GM19372 (cell line): Measurements from ENCODE around the gene RTKN.
"Not testable (repeated sequence)": the region's sequence is repeated elsewhere in the genome, so short reads cannot be mapped to it uniquely, and the experiment has no call there.

Experiments
- ATAC-seq: cut with Tn5 transposase; IDR thresholded peaks from one replicate; pipeline ENCODE4 v1.9.1; 2021; ENCODE audit warnings: mild to moderate bottlenecking, low read depth, moderate library complexity; ENCODE audit not compliant: unreplicated experiment

Gene RTKN, protein sequence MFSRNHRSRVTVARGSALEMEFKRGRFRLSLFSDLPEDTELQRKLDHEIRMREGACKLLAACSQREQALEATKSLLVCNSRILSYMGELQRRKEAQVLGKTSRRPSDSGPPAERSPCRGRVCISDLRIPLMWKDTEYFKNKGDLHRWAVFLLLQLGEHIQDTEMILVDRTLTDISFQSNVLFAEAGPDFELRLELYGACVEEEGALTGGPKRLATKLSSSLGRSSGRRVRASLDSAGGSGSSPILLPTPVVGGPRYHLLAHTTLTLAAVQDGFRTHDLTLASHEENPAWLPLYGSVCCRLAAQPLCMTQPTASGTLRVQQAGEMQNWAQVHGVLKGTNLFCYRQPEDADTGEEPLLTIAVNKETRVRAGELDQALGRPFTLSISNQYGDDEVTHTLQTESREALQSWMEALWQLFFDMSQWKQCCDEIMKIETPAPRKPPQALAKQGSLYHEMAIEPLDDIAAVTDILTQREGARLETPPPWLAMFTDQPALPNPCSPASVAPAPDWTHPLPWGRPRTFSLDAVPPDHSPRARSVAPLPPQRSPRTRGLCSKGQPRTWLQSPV

DNA sequence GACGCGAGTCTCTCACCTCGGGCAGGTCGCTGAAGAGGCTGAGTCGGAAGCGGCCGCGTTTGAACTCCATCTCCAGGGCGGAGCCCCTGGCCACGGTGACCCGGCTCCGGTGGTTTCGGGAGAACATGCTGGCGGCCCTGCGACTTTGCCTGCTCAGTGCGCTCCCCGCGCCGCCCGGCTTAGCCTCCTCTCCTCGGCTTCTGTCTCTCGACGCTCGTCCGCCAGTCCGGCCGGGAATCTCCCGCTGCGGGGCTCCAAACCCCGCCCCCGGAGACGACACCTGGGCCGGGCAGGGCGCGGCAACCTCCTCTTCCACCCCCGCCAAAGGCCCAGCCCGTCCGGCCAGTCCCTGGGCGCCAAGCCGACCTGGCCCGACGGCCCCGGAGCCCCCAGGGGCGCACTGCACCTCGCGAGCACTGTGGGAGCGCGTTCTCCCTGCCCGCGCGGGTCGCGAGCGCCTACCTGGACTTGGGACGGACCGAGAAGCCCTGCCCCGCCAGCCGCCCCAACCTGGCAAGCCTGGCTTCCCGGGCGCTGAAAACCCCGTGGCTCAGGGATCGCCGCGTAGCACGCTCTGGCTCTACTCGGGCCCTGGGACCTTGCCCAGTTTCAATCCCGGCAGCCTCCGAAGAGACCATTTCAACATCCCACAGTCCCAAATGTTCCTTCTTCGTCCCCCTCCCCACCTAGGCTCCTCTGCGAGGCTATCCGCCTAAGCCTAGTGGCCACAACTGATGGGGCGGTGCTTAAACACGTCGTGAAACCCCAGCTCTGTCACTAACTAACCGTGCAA, at the start of gene RTKN:
Gene RTKN (minus strand): TSS at position 248 of the 793 bp plus-strand sequence. CDS start 121 bp downstream, at position 127.
- ATAC-seq, result peak; percentile 55

GRCh38 chr2:74489906-74490305, 48.2 kb upstream of the RTKN start:
- ATAC-seq, result no peak

GRCh38 chr2:74488643-74489481, 47.1 kb upstream of the RTKN start:
- no peak for ATAC-seq

GRCh38 chr2:74486141-74486540, 44.4 kb upstream of the RTKN start:
- ATAC-seq, result no peak

DNA sequence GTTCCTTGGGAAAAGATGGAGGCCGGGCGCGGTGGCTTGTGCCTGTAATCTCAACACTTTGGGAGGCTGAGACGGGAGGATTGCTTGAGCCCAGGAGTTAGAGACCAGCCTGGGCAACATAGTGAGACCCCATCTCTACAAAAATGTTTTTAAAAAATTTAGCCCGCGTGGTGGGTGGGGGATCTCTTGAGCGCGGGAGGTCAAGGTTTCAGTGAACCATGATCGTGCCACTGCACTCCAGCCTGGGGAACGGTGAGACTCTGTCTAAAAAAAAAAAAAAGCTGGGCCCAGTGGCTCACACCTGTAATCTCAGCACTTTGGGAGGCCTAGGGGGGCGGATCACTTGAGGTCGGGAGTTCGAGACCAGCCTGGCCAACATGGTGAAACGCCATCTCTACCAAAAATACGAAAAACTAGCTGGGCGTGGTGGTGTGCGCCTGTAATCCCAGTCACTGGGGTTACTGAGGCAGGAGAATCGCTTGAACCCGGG, 42.0 kb upstream of the RTKN start:
- ATAC-seq, result not testable (repeated sequence)

DNA sequence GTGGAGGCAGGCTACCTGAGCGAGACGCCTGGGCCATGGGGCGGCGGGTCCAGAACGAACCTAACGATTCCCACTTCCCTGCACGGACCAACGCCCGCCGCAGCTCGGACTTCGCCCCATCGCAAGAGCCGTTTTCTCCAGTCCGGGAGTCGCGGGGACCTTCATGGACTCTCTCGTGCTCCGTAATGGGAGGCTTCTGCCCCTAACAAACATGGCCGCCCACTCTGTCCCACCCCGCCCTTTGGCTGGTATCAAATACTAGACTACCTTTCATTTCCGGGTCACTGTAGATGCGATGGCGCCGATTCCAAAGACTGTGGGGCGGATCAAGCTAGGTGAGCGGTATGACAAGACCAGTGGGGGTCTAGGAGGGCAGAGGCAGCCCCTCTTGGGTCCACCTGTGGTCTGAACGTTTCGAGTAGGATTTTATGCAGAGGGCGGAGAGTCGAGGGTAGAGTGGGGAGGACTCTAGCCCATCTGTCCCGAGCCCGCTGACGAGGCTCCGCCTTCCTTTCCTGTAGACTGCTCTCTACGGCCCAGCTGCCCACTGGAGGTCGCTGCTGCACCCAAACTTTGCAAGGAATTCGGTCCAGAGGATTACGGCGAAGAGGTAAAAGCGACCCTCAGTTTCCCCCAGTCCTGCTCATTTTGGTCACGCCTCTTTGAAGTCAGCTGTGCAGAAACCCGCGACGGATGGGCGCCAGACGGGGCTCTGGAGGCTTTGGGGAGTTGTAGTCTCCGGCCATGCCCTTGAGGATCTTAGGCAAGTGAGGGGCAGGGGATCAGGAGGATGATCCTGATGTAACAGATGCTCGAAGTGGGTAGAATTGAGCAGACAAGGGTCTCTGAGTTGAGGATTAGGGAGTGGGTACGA, 41.3 kb upstream of the RTKN start, which contains the start of the genes CCDC142 and TTC31:
Gene CCDC142 (minus strand): TSS at position 198 of the 874 bp plus-strand sequence. CDS start 161 bp downstream, at position 37.
Gene TTC31 (plus strand): TSS at position 281 of the 874 bp plus-strand sequence. CDS start 15 bp downstream, at position 296.
- peak; percentile 82 for ATAC-seq

GRCh38 chr2:74481961-74482800, 40.4 kb upstream of the RTKN start:
- peak; percentile 50 for ATAC-seq

DNA sequence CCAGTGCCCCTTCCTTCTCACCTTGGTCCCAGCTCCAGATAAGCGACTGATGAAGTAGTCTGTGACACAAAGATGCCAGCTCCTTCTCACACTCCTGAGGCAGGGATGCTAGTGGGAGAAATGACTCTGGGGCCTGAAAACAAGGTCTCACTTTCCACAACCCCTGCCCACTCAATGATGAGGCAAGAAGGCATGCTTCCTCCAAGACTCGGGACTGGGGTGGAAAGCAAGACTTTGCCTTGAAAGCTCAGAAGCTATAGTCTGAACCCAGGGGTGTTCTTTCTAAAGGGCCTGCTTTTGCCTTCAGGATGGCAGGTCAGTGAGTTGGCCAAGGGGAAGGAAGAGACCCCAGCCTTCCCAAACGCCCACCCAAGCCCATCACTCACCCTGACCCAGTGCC, 39.7 kb upstream of the RTKN start:
- ATAC-seq, result no peak

- no peak for ATAC-seq
Measured at GRCh38 chr2:74474899-74475298, 33.2 kb upstream of the RTKN start.

GRCh38 chr2:74474481-74474880, 32.7 kb upstream of the RTKN start:
- ATAC-seq, result no peak

DNA sequence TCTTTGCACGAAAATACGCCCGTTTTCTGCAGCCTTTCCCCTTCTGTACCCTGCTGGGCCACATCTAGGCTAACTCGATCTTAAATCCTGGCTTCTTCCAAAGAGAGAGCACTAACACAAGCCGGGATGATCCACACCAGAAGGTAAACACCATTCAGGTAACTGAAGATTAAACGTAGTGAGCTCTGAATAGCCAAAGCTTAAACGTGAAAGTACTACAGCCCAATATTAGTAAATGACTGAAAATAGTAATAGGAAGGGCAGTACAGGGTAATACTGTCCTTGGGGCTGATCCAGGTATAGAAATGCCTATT, 31.2 kb upstream of the RTKN start:
- no peak for ATAC-seq

GRCh38 chr2:74472086-74472944, 30.6 kb upstream of the RTKN start, which contains the start of gene MRPL53:
MRPL53 (minus strand) TSS chr2:74472680; CDS start chr2:74472660, 20 bp downstream.
- ATAC-seq, result peak; percentile 87

GRCh38 chr2:74471332-74472065, 29.8 kb upstream of the RTKN start:
- no peak for ATAC-seq

- not testable (repeated sequence) for ATAC-seq
Measured at GRCh38 chr2:74470742-74471141, 29.0 kb upstream of the RTKN start.

DNA sequence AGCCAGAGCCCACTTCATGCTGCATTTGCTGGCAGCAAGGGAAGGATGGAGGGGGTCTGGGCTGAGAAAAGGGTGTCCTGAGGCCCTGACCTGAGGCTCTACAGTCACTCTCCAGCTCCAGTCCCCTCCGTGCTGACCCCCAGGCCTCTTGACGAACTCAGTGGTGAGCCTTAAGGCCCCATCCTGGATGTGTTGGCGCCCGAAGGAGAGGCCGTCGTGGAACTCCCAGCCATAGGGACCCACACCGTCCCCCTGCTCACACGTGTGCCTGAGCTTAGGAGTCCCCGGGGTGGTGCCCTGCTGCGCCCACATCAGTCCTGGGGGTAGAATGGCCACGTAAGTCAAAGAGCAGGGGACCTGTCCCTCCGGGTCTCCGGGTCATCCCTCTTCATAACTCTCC, 22.7 kb upstream of the RTKN start:
- ATAC-seq, result no peak

GRCh38 chr2:74462786-74463105, 21.0 kb upstream of the RTKN start:
- ATAC-seq, result no peak
